Keratinocyte (primary cell): ENCODE measurements around the gene FBXO27. TPM values are rescaled to one million over a fixed set of nuclear protein-coding genes. Genes with fewer than 3 reads are reported as not detected.
"Not testable (repeated sequence)": the region's sequence is repeated elsewhere in the genome, so short reads cannot be mapped to it uniquely, and the experiment has no call there.

Experiments
- DNase-seq: peaks from one replicate; pipeline ENCODE4 v3.0.0-alpha.2; 2011; ENCODE audit warnings: low read depth, missing footprints, low spot score
- FAIRE-seq: peaks from 2 replicates; lab custom pipeline; 2011; peaks lifted over from hg19 to GRCh38; lab: Jason Lieb, UNC
- H2AFZ ChIP-seq: 2 replicates; pipeline ENCODE4 v1.6.0; 2012; ENCODE audit warnings: low read length, control low read depth, inconsistent platforms; ENCODE audit not compliant: control insufficient read depth
- H3K27ac ChIP-seq: 2 replicates; pipeline ENCODE4 v1.5.1; 2011; ENCODE audit warnings: low read length; ENCODE audit not compliant: control insufficient read depth, insufficient read depth
- H3K27me3 ChIP-seq: 3 replicates; pipeline ENCODE4 v1.6.0; 2011; ENCODE audit warnings: low read length; ENCODE audit not compliant: control insufficient read depth, insufficient read depth; ENCODE audit errors: extremely low read depth
- H3K36me3 ChIP-seq, 2 experiments: 2 replicates in 1 of 2; 3 replicates in 1 of 2; pipeline ENCODE4 v1.5.1; 2011; ENCODE audit warnings: low read length in 2 of 2, mild to moderate bottlenecking in 1 of 2; ENCODE audit not compliant: control insufficient read depth in 2 of 2, insufficient read depth in 2 of 2; ENCODE audit errors: extremely low read depth in 1 of 2
- H3K4me1 ChIP-seq: 3 replicates; pipeline ENCODE4 v1.5.1; 2011; ENCODE audit warnings: low read length; ENCODE audit not compliant: control insufficient read depth, insufficient read depth; ENCODE audit errors: extremely low read depth
- H3K4me2 ChIP-seq: 3 replicates; pipeline ENCODE4 v1.6.0; 2011; ENCODE audit warnings: low read depth, low read length; ENCODE audit not compliant: control insufficient read depth, insufficient read depth; ENCODE audit errors: extremely low read depth
- H3K4me3 ChIP-seq, 3 experiments: fragments of 200-600 bp in 1 of 3; sonication (generic) in 1 of 3; 2 replicates in 2 of 3; 3 replicates in 1 of 3; pipeline ENCODE4 v1.5.1; 2011 to 2016; ENCODE audit warnings: low read length in 3 of 3, mild to moderate bottlenecking in 3 of 3, control low read depth in 2 of 3, inconsistent platforms in 1 of 3, low read depth in 1 of 3, mixed read lengths in 1 of 3, mixed run types in 1 of 3, moderate library complexity in 1 of 3; ENCODE audit not compliant: control insufficient read depth in 2 of 3, insufficient read depth in 2 of 3; ENCODE audit errors: extremely low read depth in 1 of 3
- H3K79me2 ChIP-seq: 2 replicates; pipeline ENCODE4 v1.6.0; 2012; ENCODE audit warnings: low read length; ENCODE audit not compliant: control insufficient read depth, insufficient read depth
- H3K9ac ChIP-seq: 3 replicates; pipeline ENCODE4 v1.6.0; 2011; ENCODE audit warnings: low read length; ENCODE audit not compliant: control insufficient read depth, insufficient read depth; ENCODE audit errors: extremely low read depth
- H3K9me1 ChIP-seq: 3 replicates; pipeline ENCODE4 v1.6.0; 2011; ENCODE audit warnings: low read length; ENCODE audit not compliant: control insufficient read depth, insufficient read depth; ENCODE audit errors: extremely low read depth
- H3K9me3 ChIP-seq: 2 replicates; pipeline ENCODE4 v1.5.1; 2012; ENCODE audit warnings: low read depth, low read length; ENCODE audit not compliant: control insufficient read depth
- H4K20me1 ChIP-seq: 3 replicates; pipeline ENCODE4 v1.6.0; 2011; ENCODE audit warnings: low read length; ENCODE audit not compliant: control insufficient read depth, insufficient read depth; ENCODE audit errors: extremely low read depth
- EZH2 ChIP-seq: IDR thresholded peaks from one replicate; pipeline ENCODE4 v1.6.1; 2012; ENCODE audit warnings: inconsistent platforms, mild to moderate bottlenecking, low read length, moderate library complexity
- dilution Hi-C: fragments of 300-500 bp; cut with MboI; formaldehyde crosslinking; loops from one replicate; pipeline ENCODE4 v1.7.0; 2020; ENCODE audit warnings: low sequenced_read_pairs; ENCODE audit not compliant: extremely low pct_ligation_motif_present
- polyA plus RNA-seq, 5 experiments: library from polyadenylated mRNA; depleted of rRNA in 3 of 5; stranded (reverse) in 3 of 5; stranded (forward) in 1 of 5; unstranded in 1 of 5; fragments of >200 nt; gene quantifications; 1 replicate in 1 of 5; 2 replicates in 3 of 5; 3 replicates in 1 of 5; pipeline versions ENCODE4 v1.2.1 to v1.2.3, GENCODE V29; 2011 to 2012; ENCODE audit warnings: missing spikeins in 2 of 5, low read depth in 1 of 5, low replicate concordance in 1 of 5
- TF ChIP-seq, protein P1 (sequence below), 3 experiments: IDR thresholded peaks in 1 of 3; conservative IDR thresholded peaks in 1 of 3; optimal IDR thresholded peaks in 1 of 3; 2 replicates in 2 of 3; 3 replicates in 1 of 3; pipeline versions ENCODE3 to v1.5.1; 2011; ENCODE audit warnings: low read length in 3 of 3, mild to moderate bottlenecking in 3 of 3, moderate library complexity in 2 of 3, control low read depth in 1 of 3, inconsistent platforms in 1 of 3; ENCODE audit not compliant: insufficient read depth in 2 of 3; ENCODE audit errors: extremely low read depth in 1 of 3

The FBXO27 gene
- polyA plus RNA-seq, 1 donor (not counting 4 experiments of a cell fraction or from before 2014, with no cell fraction given): 4.4 TPM

DNA sequence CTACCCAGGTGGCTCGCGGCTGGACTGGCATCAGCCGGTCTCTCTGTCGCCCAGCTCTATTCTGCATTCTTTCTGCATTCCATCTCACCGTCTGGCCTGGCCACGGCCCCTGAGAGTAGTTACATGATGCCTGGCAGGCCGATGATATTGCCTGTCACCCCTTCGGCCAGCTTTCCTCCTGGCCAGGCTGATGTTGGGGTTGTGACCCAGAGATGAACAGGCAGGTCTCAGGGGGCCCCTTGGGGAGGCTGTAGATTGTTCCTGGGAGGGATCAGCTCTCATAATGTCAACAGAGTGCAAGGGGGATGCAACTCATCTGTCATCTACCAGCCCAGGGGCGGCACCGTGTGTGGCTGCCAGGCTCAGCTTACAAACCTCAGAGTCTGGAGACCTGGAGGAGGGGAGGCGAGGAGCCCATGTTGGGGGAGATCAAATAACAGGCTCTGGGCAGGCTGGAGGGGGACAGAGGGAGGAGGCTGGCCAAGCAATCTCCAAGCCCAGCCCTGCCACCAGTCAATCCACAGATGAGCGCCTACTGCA lies 43.2 kb downstream of the FBXO27 start:
- Histone ChIP-seq H3K9me3 (no peaks in the 10 kb centered on the region), H3K4me2 (no peak overlapping the region), H3K79me2 (no peaks in the 10 kb centered on the region), H2AFZ (no peak overlapping the region), H3K27me3 (no peaks in the 10 kb centered on the region), H3K4me1 (peaks cover 10% of the 10 kb centered on the region), H3K36me3 (no peaks in the 10 kb centered on the region), H3K9ac (no peak overlapping the region), H3K9me1 (no peaks in the 10 kb centered on the region), H3K27ac (no peak overlapping the region), H3K4me3 (no peak overlapping the region), H4K20me1 (no peaks in the 10 kb centered on the region)
- dilution Hi-C loops: no loop called here
- DNase-seq (no peak), FAIRE-seq (no peak)
- TF ChIP-seq, protein P1, sequence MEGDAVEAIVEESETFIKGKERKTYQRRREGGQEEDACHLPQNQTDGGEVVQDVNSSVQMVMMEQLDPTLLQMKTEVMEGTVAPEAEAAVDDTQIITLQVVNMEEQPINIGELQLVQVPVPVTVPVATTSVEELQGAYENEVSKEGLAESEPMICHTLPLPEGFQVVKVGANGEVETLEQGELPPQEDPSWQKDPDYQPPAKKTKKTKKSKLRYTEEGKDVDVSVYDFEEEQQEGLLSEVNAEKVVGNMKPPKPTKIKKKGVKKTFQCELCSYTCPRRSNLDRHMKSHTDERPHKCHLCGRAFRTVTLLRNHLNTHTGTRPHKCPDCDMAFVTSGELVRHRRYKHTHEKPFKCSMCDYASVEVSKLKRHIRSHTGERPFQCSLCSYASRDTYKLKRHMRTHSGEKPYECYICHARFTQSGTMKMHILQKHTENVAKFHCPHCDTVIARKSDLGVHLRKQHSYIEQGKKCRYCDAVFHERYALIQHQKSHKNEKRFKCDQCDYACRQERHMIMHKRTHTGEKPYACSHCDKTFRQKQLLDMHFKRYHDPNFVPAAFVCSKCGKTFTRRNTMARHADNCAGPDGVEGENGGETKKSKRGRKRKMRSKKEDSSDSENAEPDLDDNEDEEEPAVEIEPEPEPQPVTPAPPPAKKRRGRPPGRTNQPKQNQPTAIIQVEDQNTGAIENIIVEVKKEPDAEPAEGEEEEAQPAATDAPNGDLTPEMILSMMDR (optimal IDR thresholded peaks at IDR 0.05 in 1 of 3, IDR thresholded peaks at IDR 0.05 in 1 of 3, conservative IDR thresholded peaks at IDR 0.05 in 1 of 3; ENCODE audit: extremely low read depth in 1 of 3, insufficient read depth in 2 of 3, low read length in 3 of 3): no peak
- TF ChIP-seq EZH2: no peak

DNA sequence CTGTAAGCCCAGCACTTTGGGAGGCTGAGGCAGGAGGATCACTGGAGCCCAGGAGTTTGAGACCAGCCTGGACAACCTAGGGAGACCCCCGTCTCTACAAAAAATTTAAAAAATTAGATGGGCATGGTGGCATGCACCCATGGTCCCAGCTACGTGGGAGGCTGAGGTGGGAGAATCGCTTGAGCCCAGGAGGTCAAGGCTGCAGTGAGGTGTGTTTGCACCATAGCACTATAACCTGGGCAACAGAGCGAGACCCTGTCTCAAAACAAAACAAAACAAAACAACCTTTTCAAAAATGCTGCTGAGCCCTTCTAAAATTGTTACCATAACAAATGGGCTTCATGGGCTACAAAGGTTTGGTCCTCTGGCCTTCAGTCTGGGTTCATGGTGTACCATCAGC lies 43.7 kb downstream of the FBXO27 start:
- H3K4me3 ChIP-seq, H3K36me3 ChIP-seq, dilution Hi-C loops, H3K9me3 ChIP-seq, H3K79me2 ChIP-seq, H3K4me2 ChIP-seq, H3K4me1 ChIP-seq, H3K27ac ChIP-seq, H3K9me1 ChIP-seq, DNase-seq, H3K9ac ChIP-seq, H2AFZ ChIP-seq, H4K20me1 ChIP-seq, FAIRE-seq, H3K27me3 ChIP-seq: not testable (repeated sequence)

DNA sequence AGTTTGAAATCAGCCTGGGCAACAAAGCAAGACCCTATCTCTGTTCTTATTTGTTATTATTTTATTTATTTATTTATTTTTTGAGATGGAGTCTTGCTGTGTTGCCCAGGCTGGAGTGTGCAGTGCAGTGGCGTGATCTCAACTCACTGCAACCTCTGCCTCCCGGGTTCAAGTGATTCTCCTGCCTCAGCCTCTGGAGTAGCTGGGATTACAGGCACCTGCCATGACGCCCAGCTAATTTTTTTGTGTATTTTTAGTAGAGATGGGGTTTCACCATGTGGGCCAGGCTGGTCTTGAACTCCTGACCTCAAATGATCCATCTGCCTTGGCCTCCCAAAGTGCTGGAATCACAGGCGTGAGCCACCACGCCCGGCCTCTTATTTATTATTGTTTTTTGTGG lies 44.6 kb downstream of the FBXO27 start:
- H3K9me3 ChIP-seq, DNase-seq, H3K79me2 ChIP-seq, H3K27ac ChIP-seq, H3K4me3 ChIP-seq, dilution Hi-C loops, H2AFZ ChIP-seq, H3K27me3 ChIP-seq, H3K9me1 ChIP-seq, H3K4me1 ChIP-seq, FAIRE-seq, H3K4me2 ChIP-seq, H3K36me3 ChIP-seq, H3K9ac ChIP-seq, H4K20me1 ChIP-seq: not testable (repeated sequence)
